Activated naive CD4-positive, alpha-beta T cell treated with anti-CD3 and anti-CD28 coated beads for 36 hours (primary cell): ENCODE results near the gene PSMC3. TPM values are rescaled to one million over a fixed set of nuclear protein-coding genes. Genes with fewer than 3 reads are reported as not detected.
"Not testable (repeated sequence)": the region's sequence is repeated elsewhere in the genome, so short reads cannot be mapped to it uniquely, and the experiment has no call there.

Experiments
- CTCF ChIA-PET: fragments of 350-600 bp; sonication (Branson Sonifier 250); formaldehyde crosslinking; loops from one replicate; lab custom pipeline; 2021; ENCODE audit warnings: antibody characterized with exemption; lab: Charles Lee
- DNase-seq: peaks from one replicate; pipeline ENCODE4 v3.0.0-alpha.2; 2020
- H3K27ac Mint-ChIP-seq: one replicate; pipeline ENCODE4 v1.8.0; 2021; ENCODE audit warnings: mild to moderate bottlenecking, mixed read lengths
- H3K27me3 Mint-ChIP-seq: one replicate; pipeline ENCODE4 v1.8.0; 2021; ENCODE audit warnings: low read depth, mixed read lengths
- H3K36me3 Mint-ChIP-seq: one replicate; pipeline ENCODE4 v1.8.0; 2021; ENCODE audit warnings: low read depth, mixed read lengths
- H3K4me1 Mint-ChIP-seq: one replicate; pipeline ENCODE4 v1.8.0; 2021; ENCODE audit warnings: low read depth, mixed read lengths
- H3K4me3 Mint-ChIP-seq: one replicate; pipeline ENCODE4 v1.8.0; 2021; ENCODE audit warnings: mild to moderate bottlenecking, moderate library complexity, mixed read lengths
- H3K9me3 Mint-ChIP-seq: one replicate; pipeline ENCODE4 v1.8.0; 2021; ENCODE audit warnings: mixed read lengths
- intact Hi-C: fragments of 100-400 bp; cut with micrococcal nuclease; formaldehyde crosslinking; loops from one replicate; pipeline ENCODE4 v1.15.1; 2023
- total RNA-seq, 2 experiments: library from RNA; stranded (reverse); gene quantifications; one replicate each; pipeline ENCODE4 v1.2.3, GENCODE V29; 2021

The PSMC3 gene
- total RNA-seq: 100 to 1,000 TPM; 127 to 129 TPM

- CTCF ChIA-PET: interaction anchor here (0.7 to 4.1 kb wide), 4 partner anchors 9 to 53 kb away, joined by 3 to 33 read pairs (median 14); no protein-coding TSS in a partner anchor
- H3K27me3 Mint-ChIP-seq: no peaks in the 10 kb centered on the region
- H3K36me3 Mint-ChIP-seq: peaks cover 38% of the 10 kb centered on the region
- intact Hi-C loops: loop anchor here (1.0 kb wide), 11 partner anchors 18 to 422 kb away; partner anchors contain the start of genes AGBL2, CELF1, DDB2 and FNBP4
- H3K9me3 Mint-ChIP-seq: no peaks in the 10 kb centered on the region
- peak within 1 kb of the TSS; percentile 98 for H3K27ac Mint-ChIP-seq
- H3K4me1 Mint-ChIP-seq: peaks cover 26% of the 10 kb centered on the region
- peak within 1 kb of the TSS; percentile 98 for H3K4me3 Mint-ChIP-seq
- peak; percentile 99 for DNase-seq
Observed at GRCh38 chr11:47426062-47426956, at the start of gene PSMC3. PSMC3 (minus strand) TSS chr11:47426439; CDS start chr11:47426279, 160 bp downstream.

- Mint-ChIP-seq H3K27me3 (no peaks in the 10 kb centered on the region), H3K4me1 (no peaks in the 10 kb centered on the region), H3K9me3 (no peaks in the 10 kb centered on the region), H3K4me3 (no peak overlapping the region), H3K36me3 (peaks cover 44% of the 10 kb centered on the region), H3K27ac (no peak overlapping the region)
- CTCF ChIA-PET: interaction anchor here (0.7 to 1.0 kb wide), 3 partner anchors 13 to 198 kb away, joined by 3 to 6 read pairs (median 3); no protein-coding TSS in a partner anchor
- intact Hi-C loops: no loop called here
- DNase-seq: no peak
Observed at GRCh38 chr11:47470671-47471070, 44.4 kb upstream of the PSMC3 start.

GRCh38 chr11:47469361-47470179 lies 43.3 kb upstream of the PSMC3 start:
- intact Hi-C loops: no loop called here
- H3K4me1 Mint-ChIP-seq: no peaks in the 10 kb centered on the region
- DNase-seq: no peak
- H3K27ac Mint-ChIP-seq: peak overlapping the region; percentile 7
- CTCF ChIA-PET: interaction anchor here (0.9 to 1.0 kb wide), 2 partner anchors 15 to 20 kb away, joined by 3 read pairs; no protein-coding TSS in a partner anchor
- H3K36me3 Mint-ChIP-seq: peaks cover 38% of the 10 kb centered on the region
- no peak overlapping the region for H3K4me3 Mint-ChIP-seq
- no peaks in the 10 kb centered on the region for H3K27me3 Mint-ChIP-seq
- no peaks in the 10 kb centered on the region for H3K9me3 Mint-ChIP-seq

- DNase-seq: no peak
- H3K9me3 Mint-ChIP-seq: no peaks in the 10 kb centered on the region
- CTCF ChIA-PET: no interaction called here
- H3K4me1 Mint-ChIP-seq: no peaks in the 10 kb centered on the region
- H3K27ac Mint-ChIP-seq: peak overlapping the region; percentile 72
- H3K36me3 Mint-ChIP-seq: peaks cover 34% of the 10 kb centered on the region
- no peaks in the 10 kb centered on the region for H3K27me3 Mint-ChIP-seq
- H3K4me3 Mint-ChIP-seq: no peak overlapping the region
- intact Hi-C loops: no loop called here
Observed at GRCh38 chr11:47468598-47469214, 42.5 kb upstream of the PSMC3 start.

GRCh38 chr11:47467357-47467756 lies 41.1 kb upstream of the PSMC3 start:
- no peak overlapping the region for H3K4me3 Mint-ChIP-seq

GRCh38 chr11:47466701-47467250 lies 40.5 kb upstream of the PSMC3 start:
- CTCF ChIA-PET: interaction anchor here (0.6 to 0.8 kb wide), 2 partner anchors 14 to 20 kb away, joined by 3 to 4 read pairs; no protein-coding TSS in a partner anchor
- H3K36me3 Mint-ChIP-seq: peaks cover 25% of the 10 kb centered on the region
- H3K9me3 Mint-ChIP-seq: no peaks in the 10 kb centered on the region

More at GRCh38 chr11:47467357-47467756, 41.1 kb upstream of the PSMC3 start:
- intact Hi-C loops: no loop called here
- Mint-ChIP-seq H3K9me3 (no peaks in the 10 kb centered on the region), H3K4me1 (no peaks in the 10 kb centered on the region), H3K36me3 (peaks cover 26% of the 10 kb centered on the region), H3K27me3 (no peaks in the 10 kb centered on the region), H3K27ac (peak overlapping the region; percentile 51)
- no peak for DNase-seq
- CTCF ChIA-PET: interaction anchor here (0.6 kb wide), 1 partner anchor 210 kb away, joined by 4 read pairs; no protein-coding TSS in a partner anchor

GRCh38 chr11:47466201-47466600 lies 40.0 kb upstream of the PSMC3 start:
- CTCF ChIA-PET: interaction anchor here (0.8 kb wide), 1 partner anchor 13 kb away, joined by 4 read pairs; no protein-coding TSS in a partner anchor
- Mint-ChIP-seq H3K4me3 (no peak overlapping the region), H3K27me3 (no peaks in the 10 kb centered on the region), H3K4me1 (no peaks in the 10 kb centered on the region), H3K27ac (no peak overlapping the region), H3K9me3 (no peaks in the 10 kb centered on the region), H3K36me3 (peaks cover 21% of the 10 kb centered on the region)
- intact Hi-C loops: no loop called here
- DNase-seq: no peak

More at GRCh38 chr11:47466701-47467250, 40.5 kb upstream of the PSMC3 start:
- intact Hi-C loops: no loop called here
- no peak for DNase-seq
- Mint-ChIP-seq H3K27ac (peak overlapping the region; percentile 51), H3K27me3 (no peaks in the 10 kb centered on the region), H3K4me3 (no peak overlapping the region), H3K4me1 (no peaks in the 10 kb centered on the region)

GRCh38 chr11:47464483-47464882 lies 38.2 kb upstream of the PSMC3 start:
- no peaks in the 10 kb centered on the region for H3K9me3 Mint-ChIP-seq
- H3K27ac Mint-ChIP-seq: no peak overlapping the region
- DNase-seq: no peak
- H3K4me3 Mint-ChIP-seq: no peak overlapping the region
- H3K36me3 Mint-ChIP-seq: peaks cover 12% of the 10 kb centered on the region
- CTCF ChIA-PET: interaction anchor here (1.0 kb wide), 1 partner anchor 10 kb away, joined by 3 read pairs; no protein-coding TSS in a partner anchor
- intact Hi-C loops: no loop called here
- H3K4me1 Mint-ChIP-seq: no peaks in the 10 kb centered on the region
- no peaks in the 10 kb centered on the region for H3K27me3 Mint-ChIP-seq

GRCh38 chr11:47461876-47462275 lies 35.6 kb upstream of the PSMC3 start:
- no peaks in the 10 kb centered on the region for H3K27me3 Mint-ChIP-seq
- intact Hi-C loops: no loop called here

GRCh38 chr11:47460571-47461235 lies 34.5 kb upstream of the PSMC3 start:
- Mint-ChIP-seq H3K4me3 (no peak overlapping the region), H3K36me3 (peaks cover 4% of the 10 kb centered on the region), H3K27ac (no peak overlapping the region), H3K27me3 (no peaks in the 10 kb centered on the region), H3K9me3 (no peaks in the 10 kb centered on the region), H3K4me1 (no peaks in the 10 kb centered on the region)
- DNase-seq: no peak
- intact Hi-C loops: no loop called here
- CTCF ChIA-PET: interaction anchor here (0.6 kb wide), 1 partner anchor 73 kb away, joined by 3 read pairs; no protein-coding TSS in a partner anchor

More at GRCh38 chr11:47461876-47462275, 35.6 kb upstream of the PSMC3 start:
- Mint-ChIP-seq H3K4me3 (no peak overlapping the region), H3K27ac (no peak overlapping the region), H3K9me3 (no peaks in the 10 kb centered on the region), H3K4me1 (no peaks in the 10 kb centered on the region), H3K36me3 (peaks cover 5% of the 10 kb centered on the region)
- CTCF ChIA-PET: interaction anchor here (0.6 to 1.0 kb wide), 3 partner anchors 8 to 197 kb away, joined by 3 read pairs; no protein-coding TSS in a partner anchor
- no peak for DNase-seq

GRCh38 chr11:47454258-47454671 lies 28.0 kb upstream of the PSMC3 start:
- H3K36me3 Mint-ChIP-seq, H3K9me3 Mint-ChIP-seq, H3K4me1 Mint-ChIP-seq, H3K27me3 Mint-ChIP-seq, H3K27ac Mint-ChIP-seq, H3K4me3 Mint-ChIP-seq: not testable (repeated sequence)
- DNase-seq: peak; percentile 85
- intact Hi-C loops: loop anchor here (1.0 to 10.0 kb wide), 6 partner anchors 45 to 539 kb away; partner anchors contain the start of genes LRP4, MADD and SLC39A13
- CTCF ChIA-PET: interaction anchor here (0.5 to 3.0 kb wide), 18 partner anchors 7 to 563 kb away, joined by 3 to 15 read pairs (median 3); no protein-coding TSS in a partner anchor
